ENCODE results near the gene BABAM2. TPM values are rescaled to one million over a fixed set of nuclear protein-coding genes. Genes with fewer than 3 reads are reported as not detected.

BABAM2 gene
- total and polyA plus RNA-seq, 2 of the 4 experiments (the other 2 are of a cell fraction), result 20.9 to 23.1 TPM

DNA sequence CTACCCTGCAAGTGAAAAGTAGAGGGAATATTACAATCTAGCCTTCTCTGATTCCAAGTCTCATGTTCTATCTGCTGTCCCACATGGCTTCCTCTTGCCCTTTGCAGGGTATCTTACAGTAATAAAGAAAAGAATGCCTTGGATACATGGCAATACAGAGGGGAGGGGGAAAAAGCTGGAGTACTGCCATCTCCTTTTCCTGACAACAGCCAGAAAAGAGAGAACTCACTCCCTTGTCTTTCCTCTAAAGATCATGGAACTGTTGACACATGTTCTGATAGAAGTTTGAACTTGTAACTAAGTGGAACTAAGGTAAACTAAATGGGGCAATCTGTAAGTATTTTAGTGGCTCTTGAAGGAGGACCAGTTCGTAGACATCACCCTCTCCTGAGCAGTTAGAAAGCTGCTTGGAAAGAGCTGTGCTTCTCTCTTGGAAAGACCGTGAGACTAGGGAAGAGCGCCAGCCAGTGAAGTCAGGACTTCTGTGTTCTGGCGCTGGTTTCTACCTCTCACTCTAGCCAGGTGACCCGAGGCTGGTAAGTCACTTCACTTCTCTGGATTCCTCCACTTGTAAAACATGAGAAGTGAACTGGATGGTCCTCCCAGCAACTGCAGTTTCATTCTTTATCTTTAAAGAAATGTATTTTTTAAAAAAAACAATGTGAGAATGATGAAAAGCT lies 259.8 kb downstream of the BABAM2 start:
- H3K9me3 ChIP-seq (ENCODE audit: control insufficient read depth, insufficient read depth, low read length), result no peaks in the 10 kb centered on the region
- H3K4ac ChIP-seq (ENCODE audit: low read depth, low read length), result no peak overlapping the region
- DNase-seq (no peak), ATAC-seq (ENCODE audit: low read depth) (no peak)
- H3K4me1 ChIP-seq (ENCODE audit: control insufficient read depth, insufficient read depth, low read length), result peaks cover 3% of the 10 kb centered on the region; the same call in 1 of the 2 replicates
- POLR2A ChIA-PET (ENCODE audit: unreplicated experiment), result no interaction called here
- no peak overlapping the region for H4K5ac ChIP-seq (ENCODE audit: low read depth, low read length)
- no peaks in the 10 kb centered on the region; a peak in 1 of 4 replicates for H3K79me1 ChIP-seq (ENCODE audit: low read depth in 1 of 2, low read length in 2 of 2)
- no peak overlapping the region for H3K56ac ChIP-seq (ENCODE audit: extremely low read depth, insufficient read depth, low read length)
- H3K18ac ChIP-seq (ENCODE audit: low read depth, low read length), result no peak overlapping the region
- CTCF ChIA-PET, result interaction anchor here (0.7 kb wide), 1 partner anchor 593 kb away, joined by 3 read pairs; no protein-coding TSS in a partner anchor
- no peak overlapping the region for H3K4me2 ChIP-seq (ENCODE audit: low read depth, low read length)
- no peaks in the 10 kb centered on the region; the same call in 1 of the 2 replicates for H3K9me1 ChIP-seq (ENCODE audit: insufficient read depth, low read length)
- no peak overlapping the region for H2AFZ ChIP-seq (replicated peaks; ENCODE audit: low read length, poor library complexity)
- no peak overlapping the region for H3K23ac ChIP-seq (ENCODE audit: low read depth, low read length)
- WGBS, 2 experiments (ENCODE audit: extremely low coverage in 2 of 2, insufficient read length in 1 of 2), result no CpG with 5 or more reads among the region's 5 CpGs
- no peak overlapping the region for H4K8ac ChIP-seq (ENCODE audit: low read depth in 2 of 2, low read length in 2 of 2)
- H2AK5ac ChIP-seq (ENCODE audit: low read depth, low read length), result no peak overlapping the region
- no peak overlapping the region for H3K14ac ChIP-seq (replicated peaks; ENCODE audit: low read depth, low read length)
- dilution Hi-C loops (cut with HindIII; ENCODE audit: low sequenced_read_pairs, unreplicated experiment), result no loop called here
- H3K36me3 ChIP-seq (ENCODE audit: control insufficient read depth, insufficient read depth, low read length), result no peaks in the 10 kb centered on the region
- H2BK5ac ChIP-seq (ENCODE audit: low read depth, low read length, poor library complexity, severe bottlenecking), result no peak overlapping the region
- H3K27me3 ChIP-seq (ENCODE audit: control insufficient read depth, insufficient read depth, low read length), result no peaks in the 10 kb centered on the region
- H3K4me3 ChIP-seq (ENCODE audit: insufficient read depth, low read depth, low read length), result no peak overlapping the region
- no peak overlapping the region for H2AK9ac ChIP-seq (replicated peaks; ENCODE audit: low read depth, low read length, poor library complexity)
- no TSS peak for BruUV-seq (replicated peaks)
- TF ChIP-seq, protein P1, sequence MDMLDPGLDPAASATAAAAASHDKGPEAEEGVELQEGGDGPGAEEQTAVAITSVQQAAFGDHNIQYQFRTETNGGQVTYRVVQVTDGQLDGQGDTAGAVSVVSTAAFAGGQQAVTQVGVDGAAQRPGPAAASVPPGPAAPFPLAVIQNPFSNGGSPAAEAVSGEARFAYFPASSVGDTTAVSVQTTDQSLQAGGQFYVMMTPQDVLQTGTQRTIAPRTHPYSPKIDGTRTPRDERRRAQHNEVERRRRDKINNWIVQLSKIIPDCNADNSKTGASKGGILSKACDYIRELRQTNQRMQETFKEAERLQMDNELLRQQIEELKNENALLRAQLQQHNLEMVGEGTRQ (IDR thresholded peaks at IDR 0.05; ENCODE audit: low read depth, low read length), result no peak
- no peak for TF ChIP-seq FOS (IDR thresholded peaks at IDR 0.05; ENCODE audit: low read depth, low read length)
- no peak for TF ChIP-seq RCOR1 (IDR thresholded peaks at IDR 0.05; ENCODE audit: insufficient replicate concordance, low read length)
- no peak for TF ChIP-seq RFX5 (IDR thresholded peaks at IDR 0.05; ENCODE audit: low read depth, low read length)
- no peak for TF ChIP-seq SMC3 (IDR thresholded peaks at IDR 0.05; ENCODE audit: low read depth, low read length)
- TF ChIP-seq MAFK (IDR thresholded peaks at IDR 0.05; ENCODE audit: low read depth, low read length), result no peak
- no peak for TF ChIP-seq POLR2A (IDR thresholded peaks at IDR 0.05; ENCODE audit: low read depth, low read length)
- no peak for TF ChIP-seq CEBPB (IDR thresholded peaks at IDR 0.05; ENCODE audit: low read depth, low read length)
- no peak overlapping the region for H4K91ac ChIP-seq (ENCODE audit: insufficient read depth, low read depth, low read length)
- H3K27ac ChIP-seq (ENCODE audit: insufficient read depth, low read length), result no peak overlapping the region
- H2BK120ac ChIP-seq (ENCODE audit: low read depth, low read length), result no peak overlapping the region
- intact Hi-C loops (cut with micrococcal nuclease), result no loop called here
- H3K9ac ChIP-seq (ENCODE audit: low read depth, low read length), result no peak overlapping the region
- in situ Hi-C loops (cut with MboI; ENCODE audit: low sequenced_read_pairs), result no loop called here
- H2BK20ac ChIP-seq (ENCODE audit: low read depth, low read length), result no peak overlapping the region
- no peak overlapping the region for H2BK15ac ChIP-seq (ENCODE audit: low read depth, low read length)
- H4K20me1 ChIP-seq (ENCODE audit: insufficient read depth, low read length), result no peaks in the 10 kb centered on the region
